K562 (cell line): ENCODE data around the gene MPHOSPH9. TPM values are rescaled to one million over a fixed set of nuclear protein-coding genes. Genes with fewer than 3 reads are reported as not detected.
"Not testable (repeated sequence)": the region's sequence is repeated elsewhere in the genome, so short reads cannot be mapped to it uniquely, and the experiment has no call there.

Experiments used
- ATAC-seq: fragments of 200-7000 bp; cut with Tn5 transposase; 3 replicates; pipeline ENCODE4 v1.9.1; 2020; ENCODE audit warnings: moderate library complexity
- BruUV-seq: library from RNA; stranded (reverse); fragments of 400-500 nt; replicated peaks from 2 replicates; lab custom pipeline; 2021; lab: Mats Ljungman, UMichigan
- CTCF ChIA-PET: fragments of 300-600 bp; formaldehyde crosslinking; extraction: SDS; loops from one replicate; lab custom pipeline; 2021; ENCODE audit warnings: low intra/inter-chr PET ratio; lab: Yijun Ruan, JAX
- POLR2A ChIA-PET: fragments of 300-600, 350-650 bp; sonication (Branson Sonifier 250); formaldehyde crosslinking; extraction: SDS; loops from one replicate; lab custom pipeline; 2021; ENCODE audit warnings: antibody characterized with exemption, inconsistent platforms; lab: Yijun Ruan, JAX
- DNase-seq, 4 experiments: peaks; one replicate each; pipeline versions ENCODE4 v3.0.0 to v3.0.0-alpha.2; 2011 to 2018; ENCODE audit warnings: low spot score in 3 of 4, mixed read lengths in 3 of 4; ENCODE audit errors: extremely low read depth in 1 of 4
- FAIRE-seq: peaks from 2 replicates; lab custom pipeline; 2011; peaks lifted over from hg19 to GRCh38; lab: Jason Lieb, UNC
- H2AFZ ChIP-seq: 2 replicates; pipeline ENCODE4 v1.6.0; 2011; ENCODE audit warnings: low read depth, low read length, control low read depth, inconsistent platforms
- H3K27ac ChIP-seq: fragments of 200-600 bp; 3 replicates; pipeline ENCODE4 v1.8.0; 2011; ENCODE audit warnings: low read depth, mild to moderate bottlenecking, control low read depth, inconsistent platforms, low read length, moderate library complexity, mixed read lengths; ENCODE audit errors: extremely low read depth
- H3K27me3 ChIP-seq, 2 experiments: fragments of 300-600 bp in 1 of 2; 2 replicates in 1 of 2; 3 replicates in 1 of 2; pipeline versions ENCODE4 v1.6.0 to v1.8.0; 2011; ENCODE audit warnings: inconsistent platforms in 2 of 2, low read length in 2 of 2, mild to moderate bottlenecking in 1 of 2, mixed read lengths in 1 of 2, moderate library complexity in 1 of 2; ENCODE audit not compliant: control insufficient read depth in 2 of 2, insufficient read depth in 2 of 2
- H3K36me3 ChIP-seq: fragments of 300-600 bp; 3 replicates; pipeline ENCODE4 v1.8.0; 2011; ENCODE audit warnings: mild to moderate bottlenecking, low read length, inconsistent platforms; ENCODE audit not compliant: control insufficient read depth, insufficient read depth
- H3K4me1 ChIP-seq, 2 experiments: fragments of 200-600 bp in 1 of 2; replicated peaks in 1 of 2; 2 replicates in 1 of 2; 3 replicates in 1 of 2; pipeline versions ENCODE4 v1.5.1 to v1.8.0; 2011; ENCODE audit warnings: inconsistent platforms in 2 of 2, low read length in 2 of 2, mild to moderate bottlenecking in 1 of 2, mixed read lengths in 1 of 2, moderate library complexity in 1 of 2; ENCODE audit not compliant: control insufficient read depth in 2 of 2, insufficient read depth in 2 of 2
- H3K4me2 ChIP-seq: 2 replicates; pipeline ENCODE4 v1.6.1; 2011; ENCODE audit warnings: low read length, control low read depth, inconsistent platforms, mixed read lengths; ENCODE audit not compliant: insufficient read depth
- H3K4me3 ChIP-seq: fragments of 200-600 bp; sonication (generic), shearing (Covaris generic); 2 replicates; pipeline ENCODE4 v1.5.1; 2016; ENCODE audit warnings: control low read depth, inconsistent platforms
- H3K79me2 ChIP-seq: fragments of 200-600 bp; 3 replicates; pipeline ENCODE4 v1.8.0; 2011; ENCODE audit warnings: low read length, inconsistent platforms; ENCODE audit not compliant: control insufficient read depth, insufficient read depth
- H3K9ac ChIP-seq, 2 experiments: 2 replicates each; pipeline versions ENCODE4 v1.6.0 to v1.6.1; 2011; ENCODE audit warnings: low read depth in 2 of 2, low read length in 2 of 2, control low read depth in 1 of 2, inconsistent platforms in 1 of 2, mild to moderate bottlenecking in 1 of 2, mixed read lengths in 1 of 2; ENCODE audit not compliant: insufficient read depth in 1 of 2
- H3K9me1 ChIP-seq: one replicate; pipeline ENCODE4 v1.6.0; 2011; ENCODE audit warnings: inconsistent platforms, mild to moderate bottlenecking, low read length, moderate library complexity; ENCODE audit not compliant: control insufficient read depth, insufficient read depth
- H3K9me3 ChIP-seq: replicated peaks from 2 replicates; pipeline ENCODE4 v1.5.1; 2011; ENCODE audit warnings: low read depth, low read length, inconsistent platforms; ENCODE audit not compliant: control insufficient read depth, insufficient read depth
- H4K20me1 ChIP-seq: replicated peaks from 2 replicates; pipeline ENCODE4 v1.6.1; 2011; ENCODE audit warnings: low read length, inconsistent platforms, mixed read lengths; ENCODE audit not compliant: control insufficient read depth, insufficient read depth
- MEIS2 ChIP-seq: fragments of 450-650 bp; IDR thresholded peaks from 2 replicates; pipeline ENCODE4 v1.6.1; 2014; ENCODE audit warnings: mild to moderate bottlenecking; ENCODE audit not compliant: partially characterized antibody
- WGBS: fragments of 100-300 bp; shearing (Covaris generic); methylation state at CpG from one replicate; pipeline ENCODE4 v1.1.6; 2016; ENCODE audit warnings: low coverage, mixed read lengths; ENCODE audit not compliant: insufficient coverage; ENCODE audit errors: missing lambda C conversion rate; 5-methylcytosine and 5-hydroxymethylcytosine counted together
- in situ Hi-C: fragments of 300-500 bp; cut with MboI; formaldehyde crosslinking; loops from 4 replicates; pipeline ENCODE4 v1.15.0; 2018; ENCODE audit warnings: inconsistent platforms, mixed read lengths
- intact Hi-C: fragments of 100-400 bp; cut with micrococcal nuclease; formaldehyde crosslinking; loops from 2 replicates; pipeline ENCODE4 v1.14.2; 2022
- polyA plus RNA-seq, 8 experiments: library from polyadenylated mRNA; depleted of rRNA in 4 of 8; stranded (reverse) in 5 of 8; unstranded in 3 of 8; fragments of >200 nt; fragmentation: Nextera tagmentation in 2 of 8; fragmentation: Illumina TruSeq in 1 of 8; extraction: Ambion mirVana in 2 of 8; extraction: Trizol in 1 of 8; gene quantifications; 2 replicates each; pipeline versions ENCODE4 v1.2.1 to v1.2.3, GENCODE V29; 2011 to 2014; ENCODE audit warnings: inconsistent platforms in 1 of 8, missing spikeins in 1 of 8
- total RNA-seq, 7 experiments: library from RNA; depleted of rRNA in 6 of 7; stranded (reverse); fragments of >200 nt in 6 of 7; fragmentation: Illumina TruSeq in 2 of 7; extraction: Trizol in 2 of 7; gene quantifications; 2 replicates each; pipeline versions ENCODE4 v1.2.1 to v1.2.3, GENCODE V29; 2011 to 2021; ENCODE audit warnings: low replicate concordance in 1 of 7
- TF ChIP-seq, protein P1 (sequence below): fragments of 450-650 bp; IDR thresholded peaks from 2 replicates; pipeline ENCODE4 v1.6.1; 2016
- TF ChIP-seq, protein P2 (sequence below), 2 experiments: IDR thresholded peaks in 1 of 2; conservative IDR thresholded peaks in 1 of 2; 2 replicates each; pipeline ENCODE4 v1.6.1; 2016; ENCODE audit warnings: low read depth in 2 of 2, mild to moderate bottlenecking in 1 of 2, missing compliant biosample characterization in 1 of 2, missing genetic modification characterization in 1 of 2, moderate library complexity in 1 of 2

The MPHOSPH9 gene
- total and polyA plus RNA-seq, 9 of the 15 experiments (the other 6 are each of a cell fraction or from before 2014, with no cell fraction given): 14.2 to 103 (median 54.5) TPM

DNA sequence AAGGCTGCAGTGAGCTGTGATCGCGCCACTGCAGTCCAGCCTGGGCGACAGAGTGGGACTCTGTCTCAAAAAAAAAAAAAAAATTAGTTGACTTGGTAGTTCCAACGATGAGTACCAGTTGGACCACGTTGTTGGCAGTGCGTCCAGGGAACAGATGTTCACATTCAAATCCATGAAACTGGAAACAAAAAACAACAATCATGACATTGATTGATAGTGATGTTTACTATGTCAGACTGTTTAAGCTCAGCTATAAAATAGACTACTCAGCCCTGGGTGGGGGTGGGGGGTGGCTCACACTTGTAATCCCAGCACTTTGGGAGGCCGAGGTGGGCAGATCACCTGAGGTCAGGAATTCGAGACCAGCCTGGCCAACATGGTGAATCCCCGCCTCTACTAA lies 19.4 kb upstream of the MPHOSPH9 start:
- intact Hi-C loops, H2AFZ ChIP-seq, in situ Hi-C loops, FAIRE-seq, H3K9me3 ChIP-seq, H3K27me3 ChIP-seq, H3K4me2 ChIP-seq, DNase-seq, CTCF ChIA-PET, BruUV-seq, H3K4me3 ChIP-seq, H3K9me1 ChIP-seq, H3K27ac ChIP-seq, H4K20me1 ChIP-seq, ATAC-seq, H3K9ac ChIP-seq: not testable (repeated sequence)
- peaks cover 61% of the 10 kb centered on the region for H3K79me2 ChIP-seq
- peaks cover 19% of the 10 kb centered on the region in 2 experiments for H3K4me1 ChIP-seq
- peaks cover 58% of the 10 kb centered on the region; the same call in 2 of the 3 replicates for H3K36me3 ChIP-seq
- POLR2A ChIA-PET: interaction anchor here (2.6 to 5.4 kb wide), 2 partner anchors 10 to 20 kb away, joined by 14 to 43 read pairs; partner anchors contain the start of genes MPHOSPH9 and MTRFR
- 94% methylated on average over 9 of the region's 9 CpGs for WGBS
- peak; percentile 70 for TF ChIP-seq MEIS2
- TF ChIP-seq, protein P1, sequence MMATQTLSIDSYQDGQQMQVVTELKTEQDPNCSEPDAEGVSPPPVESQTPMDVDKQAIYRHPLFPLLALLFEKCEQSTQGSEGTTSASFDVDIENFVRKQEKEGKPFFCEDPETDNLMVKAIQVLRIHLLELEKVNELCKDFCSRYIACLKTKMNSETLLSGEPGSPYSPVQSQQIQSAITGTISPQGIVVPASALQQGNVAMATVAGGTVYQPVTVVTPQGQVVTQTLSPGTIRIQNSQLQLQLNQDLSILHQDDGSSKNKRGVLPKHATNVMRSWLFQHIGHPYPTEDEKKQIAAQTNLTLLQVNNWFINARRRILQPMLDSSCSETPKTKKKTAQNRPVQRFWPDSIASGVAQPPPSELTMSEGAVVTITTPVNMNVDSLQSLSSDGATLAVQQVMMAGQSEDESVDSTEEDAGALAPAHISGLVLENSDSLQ: peak; percentile 62
- TF ChIP-seq, protein P2, sequence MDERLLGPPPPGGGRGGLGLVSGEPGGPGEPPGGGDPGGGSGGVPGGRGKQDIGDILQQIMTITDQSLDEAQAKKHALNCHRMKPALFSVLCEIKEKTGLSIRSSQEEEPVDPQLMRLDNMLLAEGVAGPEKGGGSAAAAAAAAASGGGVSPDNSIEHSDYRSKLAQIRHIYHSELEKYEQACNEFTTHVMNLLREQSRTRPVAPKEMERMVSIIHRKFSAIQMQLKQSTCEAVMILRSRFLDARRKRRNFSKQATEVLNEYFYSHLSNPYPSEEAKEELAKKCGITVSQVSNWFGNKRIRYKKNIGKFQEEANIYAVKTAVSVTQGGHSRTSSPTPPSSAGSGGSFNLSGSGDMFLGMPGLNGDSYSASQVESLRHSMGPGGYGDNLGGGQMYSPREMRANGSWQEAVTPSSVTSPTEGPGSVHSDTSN (CRISPR knock-in tag; IDR thresholded peaks at IDR 0.05; ENCODE audit: low read depth): not testable (repeated sequence)
- TF ChIP-seq, protein P2 (tag; conservative IDR thresholded peaks at IDR 0.05; ENCODE audit: low read depth): peak; percentile 86
